Activated naive CD4-positive, alpha-beta T cell (primary cell): ENCODE measurements around the gene TRIM7.
"Not testable (repeated sequence)": the region's sequence is repeated elsewhere in the genome, so short reads cannot be mapped to it uniquely, and the experiment has no call there.

ENCODE experiments used
- DNase-seq, 4 experiments: peaks; one replicate each; lab custom pipeline; 2025; lab: John Stamatoyannopoulos, UW

The TRIM7 gene

GRCh38 chr5:181212934-181213333, 7.9 kb upstream of the TRIM7 start:
- no peak for DNase-seq

GRCh38 chr5:181212080-181212479, 7.1 kb upstream of the TRIM7 start:
- no peak for DNase-seq

- no peak for DNase-seq
Measured at GRCh38 chr5:181211208-181211607, 6.2 kb upstream of the TRIM7 start.

- not testable (repeated sequence) for DNase-seq
Measured at GRCh38 chr5:181210698-181211097, 5.7 kb upstream of the TRIM7 start.

GRCh38 chr5:181210148-181210547, 5.2 kb upstream of the TRIM7 start:
- DNase-seq = not testable (repeated sequence)

- DNase-seq = not testable (repeated sequence)
Measured at GRCh38 chr5:181209006-181209405, 4.0 kb upstream of the TRIM7 start.

GRCh38 chr5:181207960-181208253, 2.9 kb upstream of the TRIM7 start:
- no peak for DNase-seq

GRCh38 chr5:181207214-181207959, 2.4 kb upstream of the TRIM7 start:
- no peak for DNase-seq

- DNase-seq = no peak
Measured at GRCh38 chr5:181205761-181206649, 1.0 kb upstream of the TRIM7 start.

- DNase-seq = no peak
Measured at GRCh38 chr5:181204113-181204825, 727 bp downstream of the TRIM7 start.

GRCh38 chr5:181203777-181204112, 1.3 kb downstream of the TRIM7 start:
- no peak for DNase-seq

GRCh38 chr5:181203093-181203711, 1.8 kb downstream of the TRIM7 start:
- no peak for DNase-seq

- no peak for DNase-seq
Measured at GRCh38 chr5:181200816-181201215, 4.2 kb downstream of the TRIM7 start.

GRCh38 chr5:181199881-181200638, 4.9 kb downstream of the TRIM7 start:
- no peak for DNase-seq

GRCh38 chr5:181198905-181199519, 6.0 kb downstream of the TRIM7 start:
- DNase-seq = no peak

GRCh38 chr5:181198106-181198685, 6.8 kb downstream of the TRIM7 start:
- no peak for DNase-seq

- no peak for DNase-seq
Measured at GRCh38 chr5:181197326-181197951, 7.6 kb downstream of the TRIM7 start.

- DNase-seq = no peak
Measured at GRCh38 chr5:181195249-181195761, 9.7 kb downstream of the TRIM7 start.

GRCh38 chr5:181194489-181195248, 10.3 kb downstream of the TRIM7 start:
- no peak for DNase-seq
